ENCODE measurements around the gene GZMA. TPM values are rescaled to one million over a fixed set of nuclear protein-coding genes. Genes with fewer than 3 reads are reported as not detected.

The GZMA gene
- not detected in 2 replicates for total RNA-seq (2021)
- long read RNA-seq: 0 reads

- H3K79me2 ChIP-seq (ENCODE audit: insufficient read depth, low read length): no peaks in the 10 kb centered on the region
- no peak within 1 kb of the TSS for H3K14ac ChIP-seq (ENCODE audit: insufficient read depth, low read length)
- Mint-ChIP-seq H3K36me3 (ENCODE audit: insufficient read depth in 1 of 3, low read depth in 3 of 3) (no peaks in the 10 kb centered on the region), H3K27ac (peak within 1 kb of the TSS in 1 of 3 experiments; percentile 87; a peak in 2 of 7 replicates), H3K27me3 (ENCODE audit: low read depth) (peaks cover 2% of the 10 kb centered on the region; the same call in 1 of the 2 replicates), H3K9me3 (peaks cover 5% of the 10 kb centered on the region in 2 experiments; a peak in 2 of 5 replicates), H3K4me1 (peaks cover 4 to 8% of the 10 kb centered on the region in 2 experiments), H3K4me3 (no peak within 1 kb of the TSS)
- no peaks in the 10 kb centered on the region for H3K4me1 ChIP-seq (ENCODE audit: insufficient read depth, low read length)
- no CpG with 5 or more reads among the region's 3 CpGs for WGBS (ENCODE audit: extremely low coverage, insufficient read length, low lambda C conversion rate)
- H2BK12ac ChIP-seq (ENCODE audit: insufficient read length, low read depth, low read length): no peak within 1 kb of the TSS
- H3K27me3 ChIP-seq (ENCODE audit: insufficient read depth, low read length): no peaks in the 10 kb centered on the region
- no peak within 1 kb of the TSS for H4K8ac ChIP-seq (replicated peaks; ENCODE audit: insufficient read length, low read depth, low read length)
- H3K18ac ChIP-seq (ENCODE audit: insufficient read length, low read depth, low read length): no peak within 1 kb of the TSS
- H3K23ac ChIP-seq (ENCODE audit: insufficient read length, low read depth, low read length): no peak within 1 kb of the TSS
- H2AFZ ChIP-seq (ENCODE audit: low read length): no peak within 1 kb of the TSS
- no peak within 1 kb of the TSS for H2BK5ac ChIP-seq (ENCODE audit: insufficient read length, low read length)
- H3K56ac ChIP-seq (ENCODE audit: insufficient read length, low read depth, low read length): no peak within 1 kb of the TSS
- H4K20me1 ChIP-seq (ENCODE audit: control insufficient read depth, insufficient read depth, insufficient read length): no peaks in the 10 kb centered on the region
- DNase-seq: no peak
- H4K5ac ChIP-seq (ENCODE audit: insufficient read length, low read depth, low read length): no peak within 1 kb of the TSS
- no peak within 1 kb of the TSS for H2AK5ac ChIP-seq (ENCODE audit: insufficient read length, low read length)
- no peak within 1 kb of the TSS for H2BK15ac ChIP-seq (ENCODE audit: low read depth, low read length)
- no peak for TF ChIP-seq CTCF (conservative IDR thresholded peaks at IDR 0.05)
- no peaks in the 10 kb centered on the region for H3K23me2 ChIP-seq (ENCODE audit: insufficient read length, low read depth, low read length, poor library complexity, severe bottlenecking)
- H4K91ac ChIP-seq (ENCODE audit: insufficient read length, low read depth, low read length): no peak within 1 kb of the TSS
- H3K9me3 ChIP-seq (ENCODE audit: control insufficient read depth, low read depth, low read length): no peaks in the 10 kb centered on the region
- no peak within 1 kb of the TSS for H3K27ac ChIP-seq (ENCODE audit: insufficient read length, low read depth, low read length)
- H2BK20ac ChIP-seq (ENCODE audit: low read depth, low read length, poor library complexity, severe bottlenecking): no peak within 1 kb of the TSS
- H3K9ac ChIP-seq (ENCODE audit: extremely low read depth, insufficient read length, low read length): no peak within 1 kb of the TSS
- no peak within 1 kb of the TSS for H3T11ph ChIP-seq (ENCODE audit: low read length)
- H3K79me1 ChIP-seq (ENCODE audit: insufficient read depth, low read depth, low read length, poor library complexity, severe bottlenecking): no peaks in the 10 kb centered on the region
- no peak within 1 kb of the TSS for H2BK120ac ChIP-seq (ENCODE audit: low read depth, low read length, poor library complexity, severe bottlenecking)
- no peak within 1 kb of the TSS for H3K4ac ChIP-seq (ENCODE audit: low read depth, low read length)
- H3K4me2 ChIP-seq (ENCODE audit: insufficient read depth, insufficient read length, low read length): no peak within 1 kb of the TSS
Observed at GRCh38 chr5:55102348-55102747, at the start of gene GZMA. Gene GZMA, plus strand, starts transcription at chr5:55102646. Its CDS starts 37 bp downstream, at chr5:55102683.
